SU-DHL-6 (cell line): Measurements from ENCODE around the gene HRK.
A peak's percentile ranks its signal among the peaks of the same experiment; 100 is the strongest.

Experiments used
- H2AFZ ChIP-seq: fragments of 200-600 bp; sonication (generic); 2 replicates; pipeline ENCODE4 v1.6.1; 2014; ENCODE audit warnings: low read depth, mild to moderate bottlenecking, moderate library complexity, mixed read lengths, antibody characterized with exemption, low read length; ENCODE audit not compliant: severe bottlenecking
- H3F3A ChIP-seq: fragments of 200-600 bp; shearing (Covaris generic); 2 replicates; pipeline ENCODE4 v1.6.0; 2016; ENCODE audit warnings: antibody characterized with exemption, mild to moderate bottlenecking; ENCODE audit not compliant: insufficient read depth
- H3K27ac ChIP-seq: fragments of 200-600 bp; sonication (generic); 2 replicates; pipeline ENCODE4 v1.5.1; 2016; ENCODE audit warnings: low read depth, mild to moderate bottlenecking, low read length, moderate library complexity, mixed read lengths
- H3K27me3 ChIP-seq: fragments of 200-600 bp; sonication (generic), shearing (Covaris generic); 2 replicates; pipeline ENCODE4 v1.6.0; 2014; ENCODE audit warnings: mild to moderate bottlenecking, low read length
- H3K36me3 ChIP-seq: fragments of 200-600 bp; sonication (generic); 2 replicates; pipeline ENCODE4 v1.6.1; 2014; ENCODE audit warnings: mild to moderate bottlenecking, low read length, mixed read lengths
- H3K4me2 ChIP-seq: fragments of 300-600, 200-600 bp; shearing (Covaris generic), sonication (generic); 2 replicates; pipeline ENCODE4 v1.6.0; 2014; ENCODE audit warnings: low read length, low read depth, mild to moderate bottlenecking; ENCODE audit not compliant: poor library complexity, severe bottlenecking
- H3K4me3 ChIP-seq: fragments of 200-600 bp; sonication (generic); 2 replicates; pipeline ENCODE4 v1.5.1; 2014; ENCODE audit warnings: antibody characterized with exemption, low read length, mild to moderate bottlenecking, mixed read lengths; ENCODE audit not compliant: insufficient read depth, poor library complexity, severe bottlenecking
- H3K79me2 ChIP-seq: fragments of 200-600 bp; sonication (generic); 2 replicates; pipeline ENCODE4 v1.6.1; 2014; ENCODE audit warnings: mild to moderate bottlenecking, low read length, moderate library complexity; ENCODE audit not compliant: insufficient read depth
- H3K9ac ChIP-seq: fragments of 200-600 bp; sonication (generic); 2 replicates; pipeline ENCODE4 v1.7.0; 2014; ENCODE audit warnings: mild to moderate bottlenecking, low read length
- H3K9me2 ChIP-seq: fragments of 200-600 bp; sonication (generic); replicated peaks from 2 replicates; pipeline ENCODE4 v1.6.1; 2014; ENCODE audit warnings: low read length; ENCODE audit not compliant: insufficient read depth
- H3K9me3 ChIP-seq: fragments of 200-600 bp; sonication (generic); 2 replicates; pipeline ENCODE4 v1.6.1; 2014; ENCODE audit warnings: low read length, mixed read lengths; ENCODE audit not compliant: insufficient read depth
- H4K20me1 ChIP-seq: fragments of 200-600 bp; sonication (generic); 2 replicates; pipeline ENCODE4 v1.6.1; 2014; ENCODE audit warnings: low read depth, mild to moderate bottlenecking, antibody characterized with exemption, low read length, moderate library complexity, mixed read lengths
- EZH2phosphoT487 ChIP-seq: fragments of 200-600 bp; sonication (generic), shearing (Covaris generic); conservative IDR thresholded peaks from 2 replicates; pipeline ENCODE4 v1.6.1; 2018; ENCODE audit warnings: mild to moderate bottlenecking, antibody characterized with exemption, low read length, moderate library complexity, mixed read lengths
- TF ChIP-seq, protein P1 (sequence below): fragments of 200-600 bp; sonication (generic); IDR thresholded peaks from one replicate; pipeline ENCODE4 v1.5.1; 2017; ENCODE audit warnings: antibody characterized with exemption, mild to moderate bottlenecking, low read length, moderate library complexity; ENCODE audit not compliant: insufficient read depth, poor library complexity, severe bottlenecking

The HRK gene

DNA sequence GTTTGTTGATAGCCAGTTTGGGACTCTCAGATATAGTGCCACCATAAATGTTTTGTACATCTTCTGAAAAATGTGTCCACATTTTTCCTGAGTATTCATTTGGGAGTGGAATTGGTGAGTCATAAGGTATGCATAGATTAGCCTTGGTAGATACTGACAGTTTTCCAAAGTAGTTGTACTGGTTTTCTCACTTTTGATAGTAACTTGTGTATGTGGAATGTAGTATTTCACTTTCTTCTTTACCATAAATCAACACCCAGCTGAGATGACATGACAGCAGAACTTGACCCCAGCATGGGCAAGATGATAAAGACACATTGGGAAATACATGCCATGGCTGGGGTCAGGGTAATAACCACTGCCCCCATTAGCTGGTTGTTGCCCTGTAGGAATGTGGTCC, 34.9 kb upstream of the HRK start:
- H3K27ac ChIP-seq, result no peak overlapping the region
- peaks cover 5% of the 10 kb centered on the region; the same call in 1 of the 2 replicates for H4K20me1 ChIP-seq
- H2AFZ ChIP-seq, result no peak overlapping the region
- H3K36me3 ChIP-seq, result no peaks in the 10 kb centered on the region
- H3F3A ChIP-seq, result 0 out of 2 replicates have a peak, but pooled peaks cover 8% of the 10 kb centered on the region
- TF ChIP-seq, protein P1, sequence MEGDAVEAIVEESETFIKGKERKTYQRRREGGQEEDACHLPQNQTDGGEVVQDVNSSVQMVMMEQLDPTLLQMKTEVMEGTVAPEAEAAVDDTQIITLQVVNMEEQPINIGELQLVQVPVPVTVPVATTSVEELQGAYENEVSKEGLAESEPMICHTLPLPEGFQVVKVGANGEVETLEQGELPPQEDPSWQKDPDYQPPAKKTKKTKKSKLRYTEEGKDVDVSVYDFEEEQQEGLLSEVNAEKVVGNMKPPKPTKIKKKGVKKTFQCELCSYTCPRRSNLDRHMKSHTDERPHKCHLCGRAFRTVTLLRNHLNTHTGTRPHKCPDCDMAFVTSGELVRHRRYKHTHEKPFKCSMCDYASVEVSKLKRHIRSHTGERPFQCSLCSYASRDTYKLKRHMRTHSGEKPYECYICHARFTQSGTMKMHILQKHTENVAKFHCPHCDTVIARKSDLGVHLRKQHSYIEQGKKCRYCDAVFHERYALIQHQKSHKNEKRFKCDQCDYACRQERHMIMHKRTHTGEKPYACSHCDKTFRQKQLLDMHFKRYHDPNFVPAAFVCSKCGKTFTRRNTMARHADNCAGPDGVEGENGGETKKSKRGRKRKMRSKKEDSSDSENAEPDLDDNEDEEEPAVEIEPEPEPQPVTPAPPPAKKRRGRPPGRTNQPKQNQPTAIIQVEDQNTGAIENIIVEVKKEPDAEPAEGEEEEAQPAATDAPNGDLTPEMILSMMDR, result no peak
- TF ChIP-seq EZH2phosphoT487, result no peak
- no peak overlapping the region for H3K4me2 ChIP-seq
- H3K9ac ChIP-seq, result no peak overlapping the region
- no peaks in the 10 kb centered on the region for H3K27me3 ChIP-seq
- no peaks in the 10 kb centered on the region for H3K9me2 ChIP-seq
- no peak overlapping the region for H3K4me3 ChIP-seq
- H3K9me3 ChIP-seq, result no peaks in the 10 kb centered on the region
- peaks cover 57% of the 10 kb centered on the region for H3K79me2 ChIP-seq

DNA sequence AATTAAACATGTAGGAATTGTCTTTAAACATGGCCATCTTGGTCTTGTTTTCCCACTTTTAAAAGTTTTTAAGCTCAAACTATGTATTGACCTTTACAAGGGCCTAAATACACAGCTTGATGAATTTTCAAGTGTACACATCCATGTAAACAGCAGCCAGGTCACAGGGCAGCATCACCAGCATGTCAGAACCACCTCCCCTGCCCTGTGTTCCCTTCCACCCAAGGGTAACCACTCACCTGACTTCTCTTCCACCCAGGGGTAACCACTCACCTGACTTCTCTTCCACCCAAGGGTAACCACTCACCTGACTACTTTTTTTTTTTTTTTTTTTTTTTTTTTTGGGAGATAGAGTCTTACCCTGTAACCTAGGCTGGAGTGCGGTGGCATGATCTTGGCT, 34.1 kb upstream of the HRK start:
- Histone ChIP-seq H3K4me3 (no peak overlapping the region), H3K27me3 (no peaks in the 10 kb centered on the region), H3K36me3 (no peaks in the 10 kb centered on the region), H3K9me2 (no peaks in the 10 kb centered on the region), H3K27ac (no peak overlapping the region), H4K20me1 (peaks cover 5% of the 10 kb centered on the region; the same call in 1 of the 2 replicates), H2AFZ (no peak overlapping the region), H3K4me2 (no peak overlapping the region), H3K79me2 (peaks cover 54% of the 10 kb centered on the region), H3K9me3 (no peaks in the 10 kb centered on the region), H3F3A (0 out of 2 replicates have a peak, but pooled peaks cover 8% of the 10 kb centered on the region), H3K9ac (no peak overlapping the region)
- TF ChIP-seq EZH2phosphoT487, result no peak
- TF ChIP-seq, protein P1, result no peak

DNA sequence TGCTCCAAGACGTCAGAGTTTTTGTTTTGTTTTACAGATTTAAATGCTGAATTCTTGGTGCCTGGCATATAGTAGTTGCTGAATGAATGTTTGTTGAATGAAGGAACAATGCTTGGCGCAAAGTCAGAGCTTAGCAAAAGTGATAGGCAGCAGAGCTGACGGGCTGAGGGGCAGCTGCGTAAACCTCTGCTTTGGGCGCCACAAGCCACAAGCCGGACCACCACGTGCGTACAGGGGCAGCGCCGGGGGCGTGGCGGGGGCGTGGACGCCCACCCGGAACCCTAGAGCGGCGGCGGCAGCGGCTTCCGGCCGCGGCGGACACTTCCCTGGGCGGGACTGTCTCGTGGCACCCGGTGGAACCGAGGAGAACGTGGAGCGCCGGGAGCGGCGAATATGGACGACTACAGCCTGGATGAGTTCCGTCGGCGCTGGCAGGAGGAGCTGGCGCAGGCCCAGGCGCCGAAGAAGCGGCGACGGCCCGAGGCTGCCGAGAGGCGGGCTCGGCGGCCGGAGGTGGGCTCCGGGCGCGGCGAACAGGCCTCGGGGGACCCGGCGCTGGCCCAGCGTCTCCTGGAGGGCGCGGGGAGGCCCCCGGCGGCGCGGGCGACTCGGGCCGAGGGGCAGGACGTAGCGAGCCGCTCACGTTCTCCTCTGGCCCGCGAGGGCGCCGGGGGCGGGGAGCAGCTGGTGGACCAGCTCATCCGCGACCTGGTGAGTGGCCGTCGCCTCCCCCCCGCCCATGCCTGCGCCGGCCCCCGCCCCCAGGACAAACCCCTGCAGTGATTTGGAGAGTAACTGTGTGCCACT, 29.6 kb upstream of the HRK start, which contains the start of gene FBXW8:
TSS of gene FBXW8 (plus strand) at position 306 of the 807 bp plus-strand sequence. CDS start at position 394, 88 bp downstream.
- Histone ChIP-seq H3F3A (no peaks in the 10 kb centered on the region), H2AFZ (peak within 1 kb of the TSS; percentile 84), H3K9ac (peak within 1 kb of the TSS; percentile 92), H3K79me2 (peaks cover 40% of the 10 kb centered on the region), H3K4me2 (peak within 1 kb of the TSS; percentile 72), H4K20me1 (peaks cover 5% of the 10 kb centered on the region; the same call in 1 of the 2 replicates), H3K36me3 (no peaks in the 10 kb centered on the region), H3K4me3 (peak within 1 kb of the TSS; percentile 94), H3K27ac (peak within 1 kb of the TSS; percentile 69), H3K9me2 (no peaks in the 10 kb centered on the region), H3K9me3 (no peaks in the 10 kb centered on the region), H3K27me3 (no peaks in the 10 kb centered on the region)
- no peak for TF ChIP-seq EZH2phosphoT487
- TF ChIP-seq, protein P1, result no peak
